HepG2 (cell line): ENCODE measurements around the gene HNRNPA1L2. TPM values are rescaled to one million over a fixed set of nuclear protein-coding genes. Genes with fewer than 3 reads are reported as not detected.

Experiments used
- ATAC-seq: fragments of 200-7000 bp; cut with Tn5 transposase; 3 replicates; pipeline ENCODE4 v1.9.1; 2020; ENCODE audit warnings: mild to moderate bottlenecking, moderate library complexity
- BruUV-seq: library from RNA; stranded (reverse); fragments of 400-500 nt; replicated peaks from 2 replicates; lab custom pipeline; 2021; lab: Mats Ljungman, UMichigan
- CTCF ChIA-PET: fragments of 300-600 bp; formaldehyde crosslinking; extraction: SDS; loops from one replicate; lab custom pipeline; 2021; ENCODE audit warnings: low total read pairs, inconsistent platforms, low intra/inter-chr PET ratio; lab: Yijun Ruan, JAX
- POLR2A ChIA-PET: fragments of 350-600 bp; sonication (Branson Sonifier 250); formaldehyde crosslinking; loops from one replicate; lab custom pipeline; 2020; ENCODE audit warnings: antibody characterized with exemption, inconsistent platforms; lab: Yijun Ruan, JAX
- DNase-seq: peaks from one replicate; pipeline ENCODE4 v3.0.0-alpha.2; 2015; ENCODE audit warnings: low spot score
- FAIRE-seq: peaks from 3 replicates; lab custom pipeline; 2011; peaks lifted over from hg19 to GRCh38; lab: Jason Lieb, UNC
- H2AFZ ChIP-seq: one replicate; pipeline ENCODE4 v1.6.1; 2011; ENCODE audit warnings: low read length, inconsistent platforms
- H3K27ac ChIP-seq: fragments of 300-600 bp; 3 replicates; pipeline ENCODE4 v1.8.0; 2011; ENCODE audit warnings: mixed run types, mild to moderate bottlenecking, mixed read lengths, low read length, inconsistent platforms; ENCODE audit not compliant: insufficient read depth; ENCODE audit errors: extremely low read length
- H3K27me3 ChIP-seq, 2 experiments: fragments of 200-600 bp in 1 of 2; 2 replicates in 1 of 2; 3 replicates in 1 of 2; pipeline versions ENCODE4 v1.6.0 to v1.8.0; 2011; ENCODE audit warnings: low read length in 2 of 2, mild to moderate bottlenecking in 2 of 2, moderate library complexity in 2 of 2, inconsistent platforms in 1 of 2; ENCODE audit not compliant: insufficient read depth in 2 of 2, control insufficient read depth in 1 of 2
- H3K36me3 ChIP-seq, 2 experiments: fragments of 200-600 bp in 1 of 2; replicated peaks in 1 of 2; 2 replicates in 1 of 2; 3 replicates in 1 of 2; pipeline versions ENCODE4 v1.5.1 to v1.8.0; 2011; ENCODE audit warnings: low read length in 2 of 2, inconsistent platforms in 1 of 2; ENCODE audit not compliant: insufficient read depth in 2 of 2, control insufficient read depth in 1 of 2
- H3K4me1 ChIP-seq: 2 replicates; pipeline ENCODE4 v1.5.1; 2012; ENCODE audit warnings: low read length, inconsistent platforms; ENCODE audit not compliant: insufficient read depth
- H3K4me2 ChIP-seq: 2 replicates; pipeline ENCODE4 v1.6.0; 2011; ENCODE audit warnings: low read depth, low read length, inconsistent platforms
- H3K4me3 ChIP-seq, 3 experiments: fragments of 200-600 bp in 1 of 3; sonication (generic), shearing (Covaris generic) in 1 of 3; replicated peaks in 1 of 3; 2 replicates each; pipeline ENCODE4 v1.5.1; 2011 to 2016; ENCODE audit warnings: low read length in 3 of 3, inconsistent platforms in 2 of 3, low read depth in 2 of 3, mild to moderate bottlenecking in 2 of 3, control low read depth in 1 of 3, mixed read lengths in 1 of 3; ENCODE audit not compliant: insufficient read depth in 1 of 3
- H3K79me2 ChIP-seq: one replicate; pipeline ENCODE4 v1.6.1; 2011; ENCODE audit warnings: low read length, inconsistent platforms; ENCODE audit not compliant: insufficient read depth
- H3K9ac ChIP-seq: 2 replicates; pipeline ENCODE4 v1.6.0; 2011; ENCODE audit warnings: mild to moderate bottlenecking, low read depth, low read length, inconsistent platforms; ENCODE audit not compliant: insufficient read depth
- H3K9me3 ChIP-seq: 2 replicates; pipeline ENCODE4 v1.5.1; 2012; ENCODE audit warnings: mild to moderate bottlenecking, low read length
- H4K20me1 ChIP-seq: 2 replicates; pipeline ENCODE4 v1.6.0; 2011; ENCODE audit warnings: inconsistent platforms, mild to moderate bottlenecking, low read length, moderate library complexity; ENCODE audit not compliant: insufficient read depth
- BRCA1 ChIP-seq: sonication (generic); formaldehyde crosslinking; IDR thresholded peaks from 2 replicates; pipeline ENCODE4 v1.4.0; 2020; ENCODE audit warnings: missing genetic modification reagents
- ETV5 ChIP-seq: IDR thresholded peaks from 2 replicates; pipeline ENCODE4 v1.6.1; 2018; ENCODE audit warnings: missing biosample characterization, missing genetic modification reagents, inconsistent platforms, borderline replicate concordance
- MYC ChIP-seq: sonication (generic); formaldehyde crosslinking; IDR thresholded peaks from 2 replicates; pipeline ENCODE4 v1.9.0; 2021; ENCODE audit warnings: missing genetic modification reagents, borderline replicate concordance
- RFX5 ChIP-seq: IDR thresholded peaks from 2 replicates; pipeline ENCODE4 v1.6.1; 2011; ENCODE audit warnings: low read depth, low read length, improper control_type of control experiment
- SNAPC2 ChIP-seq: sonication (generic); formaldehyde crosslinking; IDR thresholded peaks from 2 replicates; pipeline ENCODE4 v1.8.1; 2022; ENCODE audit warnings: mild to moderate bottlenecking, missing genetic modification reagents
- ZNF557 ChIP-seq: sonication (generic); formaldehyde crosslinking; IDR thresholded peaks from 2 replicates; pipeline ENCODE4 v1.4.0; 2020; ENCODE audit warnings: missing genetic modification reagents
- ZNF761 ChIP-seq: sonication (generic); formaldehyde crosslinking; conservative IDR thresholded peaks from 2 replicates; pipeline ENCODE4 v1.4.0; 2020; ENCODE audit warnings: mild to moderate bottlenecking, missing genetic modification reagents
- ZSCAN30 ChIP-seq: sonication (generic); formaldehyde crosslinking; IDR thresholded peaks from 2 replicates; pipeline ENCODE4 v1.5.0; 2020; ENCODE audit warnings: mild to moderate bottlenecking, missing genetic modification reagents
- WGBS: methylation state at CpG from one replicate; pipeline ENCODE4 v1.1.6; 2017; ENCODE audit warnings: low lambda C conversion rate; 5-methylcytosine and 5-hydroxymethylcytosine counted together
- in situ Hi-C: cut with HindIII; loops from 2 replicates; pipeline ENCODE4 v1.10.0; 2017; ENCODE audit warnings: low pct_unique_long_range_greater_than_20kb; ENCODE audit not compliant: extremely low pct_ligation_motif_present
- intact Hi-C: fragments of 100-400 bp; cut with micrococcal nuclease; formaldehyde crosslinking; loops from one replicate; pipeline ENCODE4 v1.10.0; 2022; ENCODE audit not compliant: unreplicated experiment
- polyA plus RNA-seq, 8 experiments: library from polyadenylated mRNA; depleted of rRNA in 3 of 8; stranded (reverse) in 7 of 8; unstranded in 1 of 8; fragments of >200 nt; fragmentation: Illumina TruSeq in 4 of 8; extraction: Trizol in 4 of 8; gene quantifications; 2 replicates each; pipeline versions ENCODE4 v1.2.1 to v1.2.3, GENCODE V29; 2011 to 2016; ENCODE audit warnings: low read depth in 4 of 8, missing spikeins in 1 of 8, mixed read lengths in 1 of 8; ENCODE audit not compliant: insufficient read depth in 1 of 8
- total RNA-seq, 5 experiments: library from RNA; depleted of rRNA; stranded (reverse); fragments of >200 nt; fragmentation: Illumina TruSeq; extraction: Trizol; gene quantifications; 2 replicates each; pipeline ENCODE4 v1.2.3, GENCODE V29; 2016; ENCODE audit warnings: low read depth in 1 of 5
- TF ChIP-seq, protein P1 (sequence below): sonication (generic); formaldehyde crosslinking; IDR thresholded peaks from 2 replicates; pipeline ENCODE4 v1.8.1; 2022; ENCODE audit warnings: low read depth, mild to moderate bottlenecking, missing genetic modification reagents

The HNRNPA1L2 gene
- total and polyA plus RNA-seq, 2 of the 13 experiments (the other 11 are each of a cell fraction or from before 2014, with no cell fraction given): 3.6 to 7.1 TPM

DNA sequence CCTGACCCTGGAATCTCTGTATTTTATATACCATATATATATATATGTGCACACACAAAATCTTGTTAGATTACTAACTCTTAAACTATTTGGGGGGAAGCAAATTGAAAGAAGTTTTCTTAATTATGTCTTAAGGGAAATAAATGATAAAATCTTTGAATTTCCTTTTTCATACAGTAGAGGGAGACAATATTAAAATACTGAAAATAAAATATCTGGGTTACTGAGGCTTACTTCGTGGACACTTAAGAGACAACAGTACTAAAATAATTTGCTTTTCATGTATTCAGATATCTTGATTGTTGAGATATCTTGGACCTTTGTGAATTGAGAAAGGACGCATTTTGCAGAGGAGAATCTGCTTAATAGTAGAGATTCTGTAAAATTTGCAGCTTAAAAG is 27.4 kb downstream of the HNRNPA1L2 start:
- no peaks in the 10 kb centered on the region for H3K4me1 ChIP-seq
- H3K4me3 ChIP-seq: no peak overlapping the region
- H3K27me3 ChIP-seq: no peaks in the 10 kb centered on the region
- in situ Hi-C loops (no loop called here), intact Hi-C loops (loop anchor here (5.0 kb wide), 1 partner anchor 68 kb away; the partner anchor contains the start of gene CNMD)
- no peak for DNase-seq
- H3K9me3 ChIP-seq: no peaks in the 10 kb centered on the region
- no peak overlapping the region for H2AFZ ChIP-seq
- ChIA-PET POLR2A (no interaction called here), CTCF (no interaction called here)
- FAIRE-seq: no peak
- no peak for TF ChIP-seq MYC (CRISPR knock-in tag)
- TF ChIP-seq SNAPC2 (CRISPR knock-in tag): no peak
- no peak for TF ChIP-seq RFX5
- TF ChIP-seq, protein P1, sequence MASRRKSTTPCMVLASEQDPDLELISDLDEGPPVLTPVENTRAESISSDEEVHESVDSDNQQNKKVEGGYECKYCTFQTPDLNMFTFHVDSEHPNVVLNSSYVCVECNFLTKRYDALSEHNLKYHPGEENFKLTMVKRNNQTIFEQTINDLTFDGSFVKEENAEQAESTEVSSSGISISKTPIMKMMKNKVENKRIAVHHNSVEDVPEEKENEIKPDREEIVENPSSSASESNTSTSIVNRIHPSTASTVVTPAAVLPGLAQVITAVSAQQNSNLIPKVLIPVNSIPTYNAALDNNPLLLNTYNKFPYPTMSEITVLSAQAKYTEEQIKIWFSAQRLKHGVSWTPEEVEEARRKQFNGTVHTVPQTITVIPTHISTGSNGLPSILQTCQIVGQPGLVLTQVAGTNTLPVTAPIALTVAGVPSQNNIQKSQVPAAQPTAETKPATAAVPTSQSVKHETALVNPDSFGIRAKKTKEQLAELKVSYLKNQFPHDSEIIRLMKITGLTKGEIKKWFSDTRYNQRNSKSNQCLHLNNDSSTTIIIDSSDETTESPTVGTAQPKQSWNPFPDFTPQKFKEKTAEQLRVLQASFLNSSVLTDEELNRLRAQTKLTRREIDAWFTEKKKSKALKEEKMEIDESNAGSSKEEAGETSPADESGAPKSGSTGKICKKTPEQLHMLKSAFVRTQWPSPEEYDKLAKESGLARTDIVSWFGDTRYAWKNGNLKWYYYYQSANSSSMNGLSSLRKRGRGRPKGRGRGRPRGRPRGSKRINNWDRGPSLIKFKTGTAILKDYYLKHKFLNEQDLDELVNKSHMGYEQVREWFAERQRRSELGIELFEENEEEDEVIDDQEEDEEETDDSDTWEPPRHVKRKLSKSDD (CRISPR knock-in tag): no peak
- no peak for TF ChIP-seq ZNF557 (CRISPR knock-in tag)
- TF ChIP-seq ZNF761 (CRISPR knock-in tag): no peak
- TF ChIP-seq BRCA1 (CRISPR knock-in tag): no peak
- no peak for TF ChIP-seq ZSCAN30 (CRISPR knock-in tag)
- no peak for TF ChIP-seq ETV5 (CRISPR knock-in tag)
- H3K4me2 ChIP-seq: no peak overlapping the region
- no peak overlapping the region for H3K27ac ChIP-seq
- 95% methylated on average over 2 of the region's 2 CpGs for WGBS
- H3K79me2 ChIP-seq: no peaks in the 10 kb centered on the region
- H3K36me3 ChIP-seq: peaks cover 4 to 55% of the 10 kb centered on the region in 2 experiments
- H4K20me1 ChIP-seq: no peaks in the 10 kb centered on the region
- no peak overlapping the region for H3K9ac ChIP-seq
- no TSS peak for BruUV-seq
- no peak for ATAC-seq
